ENCODE measurements around the gene KDM6A.

GRCh38 chrX:44903107-44903506 is 30.1 kb downstream of the KDM6A start:
- TF ChIP-seq CTCF (IDR thresholded peaks at IDR 0.05) (no peak), POLR2AphosphoS5 (IDR thresholded peaks at IDR 0.05) (no peak), POLR2A (IDR thresholded peaks at IDR 0.05) (no peak)

All from transverse colon (tissue), 4 donors.